ENCODE measurements around the gene GABBR2.

GABBR2 gene

DNA sequence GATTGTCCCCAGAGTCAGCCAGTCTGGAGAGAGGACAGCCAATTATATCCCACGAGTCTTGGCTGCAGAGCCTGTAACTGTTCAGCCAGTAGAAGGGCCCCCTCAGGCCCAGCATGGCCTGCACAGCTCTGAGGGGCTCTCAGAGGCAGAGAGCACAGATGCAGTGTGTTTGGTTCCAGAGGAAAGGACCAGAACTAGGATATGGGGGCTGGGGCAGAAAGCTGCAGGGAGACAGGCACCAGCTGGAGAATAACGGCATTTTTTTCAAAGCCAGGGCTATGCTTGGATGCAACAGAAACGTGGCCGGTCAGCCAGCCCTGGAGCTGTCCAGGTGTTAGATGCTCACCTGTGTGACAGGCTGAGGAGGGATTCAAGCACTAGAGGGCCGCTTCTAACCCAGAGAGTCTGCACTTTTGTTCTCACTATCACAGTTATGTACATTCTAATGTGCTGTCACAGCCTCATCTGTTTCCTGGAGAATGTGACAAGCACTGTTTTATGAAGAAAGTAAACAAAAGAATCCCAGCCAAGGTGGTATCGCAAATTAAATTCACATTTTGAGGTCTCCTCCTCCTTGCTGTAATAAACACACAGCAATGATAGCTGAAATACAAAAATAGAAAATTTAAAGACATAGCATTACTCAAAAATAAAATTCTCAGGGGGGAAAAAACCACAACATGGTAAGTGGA is 96.5 kb downstream of the GABBR2 start:
- no peak overlapping the region for H3K27ac Mint-ChIP-seq
- no peaks in the 10 kb centered on the region for H3K9me3 Mint-ChIP-seq
- H3K4me1 Mint-ChIP-seq (ENCODE audit: low read depth), result no peaks in the 10 kb centered on the region
- peaks cover 12% of the 10 kb centered on the region for H3K27me3 Mint-ChIP-seq (ENCODE audit: low read depth)
- no peak for DNase-seq (ENCODE audit: low spot score)
- H3K4me3 Mint-ChIP-seq, result no peak overlapping the region
- H3K36me3 Mint-ChIP-seq (ENCODE audit: low read depth), result no peaks in the 10 kb centered on the region

DNA sequence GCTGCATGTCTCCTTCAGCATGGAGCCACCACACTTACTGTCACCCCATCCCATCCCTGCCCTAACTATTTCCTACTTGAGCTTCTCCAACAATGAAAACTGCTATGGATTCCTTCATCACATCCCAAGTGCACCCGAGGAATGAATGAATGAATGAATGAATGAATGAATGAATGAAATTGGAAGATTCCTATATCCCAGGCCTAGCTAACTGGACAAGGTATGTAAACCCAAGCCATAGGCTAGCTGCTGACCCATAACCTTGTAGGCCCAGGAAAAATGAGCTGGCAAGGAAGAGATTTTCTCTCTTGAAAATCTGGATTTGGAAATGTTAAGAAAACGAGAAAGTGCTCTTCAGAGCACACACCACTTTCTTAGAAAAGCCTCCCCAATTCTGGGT is 97.4 kb downstream of the GABBR2 start:
- H3K36me3 Mint-ChIP-seq (ENCODE audit: low read depth), result no peaks in the 10 kb centered on the region
- H3K4me3 Mint-ChIP-seq, result no peak overlapping the region
- DNase-seq (ENCODE audit: low spot score), result no peak
- H3K9me3 Mint-ChIP-seq, result no peaks in the 10 kb centered on the region
- H3K27ac Mint-ChIP-seq, result no peak overlapping the region
- H3K27me3 Mint-ChIP-seq (ENCODE audit: low read depth), result peaks cover 12% of the 10 kb centered on the region
- no peaks in the 10 kb centered on the region for H3K4me1 Mint-ChIP-seq (ENCODE audit: low read depth)

DNA sequence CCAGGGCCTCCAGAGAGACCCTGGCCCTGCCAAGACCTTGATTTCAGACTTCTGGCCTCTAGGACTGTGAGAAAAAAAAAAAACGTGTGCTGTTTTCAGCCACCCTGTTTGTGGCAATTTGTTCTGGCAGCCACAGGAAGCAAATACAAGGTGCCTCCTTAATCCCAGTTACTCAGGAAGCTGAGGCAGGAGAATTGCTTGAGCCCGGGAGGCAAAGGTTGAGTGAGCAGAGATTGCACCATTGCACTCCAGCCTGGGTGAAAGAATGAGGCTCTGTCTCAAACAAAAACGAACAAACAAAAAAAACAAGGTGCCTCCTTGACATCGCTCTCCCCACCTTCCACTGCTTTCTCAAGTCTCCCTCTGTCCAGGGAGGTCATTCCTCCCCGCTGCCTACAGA is 98.0 kb downstream of the GABBR2 start:
- no peaks in the 10 kb centered on the region for H3K9me3 Mint-ChIP-seq
- H3K27ac Mint-ChIP-seq, result no peak overlapping the region
- H3K36me3 Mint-ChIP-seq (ENCODE audit: low read depth), result no peaks in the 10 kb centered on the region
- H3K27me3 Mint-ChIP-seq (ENCODE audit: low read depth), result peaks cover 12% of the 10 kb centered on the region
- H3K4me3 Mint-ChIP-seq, result no peak overlapping the region
- H3K4me1 Mint-ChIP-seq (ENCODE audit: low read depth), result no peaks in the 10 kb centered on the region
- DNase-seq (ENCODE audit: low spot score), result no peak

DNA sequence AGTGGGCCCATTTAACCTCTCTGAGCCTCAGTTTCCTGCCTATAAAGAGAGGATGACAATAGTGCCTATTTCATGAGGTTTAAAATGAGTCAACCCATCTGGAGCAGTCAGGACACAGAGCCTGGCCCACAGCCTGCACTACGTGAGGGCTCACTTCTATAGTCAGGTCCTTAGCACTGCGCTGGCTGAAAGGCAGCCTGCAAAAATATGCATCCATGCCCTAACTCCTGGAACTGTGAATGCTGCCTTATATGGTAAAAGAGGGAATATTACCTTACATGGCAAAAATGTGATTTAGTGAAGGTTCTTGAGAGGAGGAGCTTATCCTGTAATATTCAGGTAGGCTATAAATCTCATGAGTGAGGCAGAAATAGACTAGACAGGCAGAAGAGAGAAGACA is 98.5 kb downstream of the GABBR2 start:
- H3K27ac Mint-ChIP-seq, result no peak overlapping the region
- H3K4me1 Mint-ChIP-seq (ENCODE audit: low read depth), result no peaks in the 10 kb centered on the region
- H3K4me3 Mint-ChIP-seq, result no peak overlapping the region
- H3K27me3 Mint-ChIP-seq (ENCODE audit: low read depth), result peaks cover 12% of the 10 kb centered on the region
- no peaks in the 10 kb centered on the region for H3K9me3 Mint-ChIP-seq
- DNase-seq (ENCODE audit: low spot score), result no peak
- H3K36me3 Mint-ChIP-seq (ENCODE audit: low read depth), result no peaks in the 10 kb centered on the region

DNA sequence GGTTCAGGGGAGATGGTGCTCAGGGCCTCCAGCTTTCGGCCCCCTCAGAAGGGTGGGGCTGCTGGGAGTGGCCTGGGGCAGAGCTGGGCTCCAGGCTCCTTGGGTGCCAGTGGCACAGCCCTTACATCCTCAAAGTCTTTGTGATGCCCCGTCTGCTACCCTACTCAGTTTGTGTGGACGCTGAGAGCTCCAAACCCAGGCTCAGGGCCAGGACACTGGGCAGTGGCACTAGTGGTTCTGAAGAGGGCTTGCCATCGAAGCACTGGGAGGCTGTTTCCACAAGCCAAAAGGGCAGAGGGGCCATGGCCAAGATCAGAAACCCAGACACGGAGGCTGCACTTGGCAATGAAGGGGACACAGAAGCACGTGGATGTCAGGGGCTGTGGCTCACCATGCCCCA is 99.1 kb downstream of the GABBR2 start:
- no peak for DNase-seq (ENCODE audit: low spot score)
- Mint-ChIP-seq H3K36me3 (ENCODE audit: low read depth) (no peaks in the 10 kb centered on the region), H3K27ac (no peak overlapping the region), H3K27me3 (ENCODE audit: low read depth) (peaks cover 12% of the 10 kb centered on the region), H3K4me3 (no peak overlapping the region), H3K9me3 (no peaks in the 10 kb centered on the region), H3K4me1 (ENCODE audit: low read depth) (no peaks in the 10 kb centered on the region)

DNA sequence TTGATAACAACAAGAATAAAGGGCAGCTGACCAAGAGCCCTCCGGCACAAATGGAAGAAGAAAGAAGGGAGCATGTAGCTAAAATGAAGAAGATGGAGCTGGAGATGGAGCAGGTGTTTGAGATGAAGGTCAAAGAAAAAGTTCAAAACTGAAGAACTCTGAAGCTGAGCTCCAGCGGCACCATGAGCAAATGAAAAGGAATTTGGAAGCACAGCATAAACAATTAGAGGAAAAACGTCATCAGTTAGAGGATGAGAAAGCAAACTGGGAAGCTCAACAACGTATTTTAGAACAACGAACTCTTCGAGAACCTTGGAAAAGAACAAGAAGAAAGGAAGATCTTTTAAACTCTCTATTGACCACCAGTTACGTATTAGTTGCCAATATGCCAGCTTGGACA is 100.9 kb downstream of the GABBR2 start:
- Mint-ChIP-seq H3K4me3 (no peak overlapping the region), H3K27ac (no peak overlapping the region), H3K9me3 (no peaks in the 10 kb centered on the region), H3K4me1 (ENCODE audit: low read depth) (no peaks in the 10 kb centered on the region), H3K27me3 (ENCODE audit: low read depth) (peaks cover 12% of the 10 kb centered on the region), H3K36me3 (ENCODE audit: low read depth) (no peaks in the 10 kb centered on the region)
- DNase-seq (ENCODE audit: low spot score), result no peak

DNA sequence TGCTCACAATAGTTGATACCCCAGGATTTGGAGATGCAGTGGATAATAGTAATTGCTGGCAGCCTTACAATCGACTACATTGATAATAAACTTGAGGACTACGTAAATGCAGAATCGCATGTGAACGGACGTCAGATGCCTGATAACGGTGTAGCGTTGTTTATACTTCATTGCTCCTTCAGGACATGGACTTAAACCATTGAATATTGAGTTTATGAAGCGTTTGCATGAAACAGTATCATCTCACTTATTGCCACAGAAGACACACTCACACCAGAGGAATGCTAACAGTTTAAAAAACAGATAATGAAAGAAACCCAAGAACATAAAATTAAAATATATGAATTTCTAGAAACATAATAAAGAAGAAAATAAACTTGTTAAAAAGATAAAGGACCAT is 101.6 kb downstream of the GABBR2 start:
- H3K9me3 Mint-ChIP-seq, result no peaks in the 10 kb centered on the region
- H3K4me1 Mint-ChIP-seq (ENCODE audit: low read depth), result no peaks in the 10 kb centered on the region
- H3K27ac Mint-ChIP-seq, result no peak overlapping the region
- no peaks in the 10 kb centered on the region for H3K36me3 Mint-ChIP-seq (ENCODE audit: low read depth)
- DNase-seq (ENCODE audit: low spot score), result no peak
- peaks cover 12% of the 10 kb centered on the region for H3K27me3 Mint-ChIP-seq (ENCODE audit: low read depth)
- H3K4me3 Mint-ChIP-seq, result no peak overlapping the region

DNA sequence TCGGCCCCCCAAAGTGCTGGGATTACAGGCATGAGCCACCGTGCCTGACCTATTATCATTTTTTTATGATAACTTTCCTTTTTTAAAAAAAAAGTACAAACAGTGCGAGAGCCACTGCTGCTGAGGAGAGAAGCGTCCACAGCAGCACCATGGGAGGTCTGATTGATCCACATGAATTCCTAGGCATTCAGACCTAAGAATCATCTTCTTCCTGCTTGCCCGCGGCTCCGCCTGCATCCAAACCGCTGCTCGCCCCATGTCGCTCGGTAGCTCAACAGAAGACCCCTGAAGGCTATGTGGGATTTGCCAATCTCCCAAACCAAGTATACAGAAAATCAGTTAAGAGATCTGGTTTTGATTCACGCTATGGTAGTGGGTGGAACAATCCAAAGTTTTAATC is 102.0 kb downstream of the GABBR2 start:
- H3K4me3 Mint-ChIP-seq, result no peak overlapping the region
- H3K36me3 Mint-ChIP-seq (ENCODE audit: low read depth), result no peaks in the 10 kb centered on the region
- H3K27me3 Mint-ChIP-seq (ENCODE audit: low read depth), result peaks cover 12% of the 10 kb centered on the region
- H3K9me3 Mint-ChIP-seq, result no peaks in the 10 kb centered on the region
- no peak for DNase-seq (ENCODE audit: low spot score)
- H3K4me1 Mint-ChIP-seq (ENCODE audit: low read depth), result no peaks in the 10 kb centered on the region
- no peak overlapping the region for H3K27ac Mint-ChIP-seq

DNA sequence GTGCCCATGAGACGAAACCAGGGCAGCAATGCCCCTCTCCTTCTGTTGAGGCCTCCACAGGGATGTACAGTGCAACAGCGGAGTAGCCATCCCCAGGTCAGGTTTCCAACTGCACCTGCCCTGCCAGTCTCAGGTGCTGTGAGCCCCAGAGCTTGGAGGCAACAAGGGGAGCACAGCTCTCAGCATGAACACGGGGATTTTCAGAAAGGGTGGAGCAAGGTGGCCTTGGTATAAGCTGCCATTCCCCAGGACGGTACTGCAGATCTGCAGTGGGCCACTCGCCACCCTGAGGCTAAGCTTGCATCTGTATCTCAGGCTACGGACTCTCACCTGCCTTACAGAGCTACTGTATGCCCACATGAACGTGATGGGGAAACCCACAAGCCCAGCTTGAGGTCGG is 103.6 kb downstream of the GABBR2 start:
- Mint-ChIP-seq H3K9me3 (no peaks in the 10 kb centered on the region), H3K36me3 (ENCODE audit: low read depth) (no peaks in the 10 kb centered on the region), H3K4me1 (ENCODE audit: low read depth) (no peaks in the 10 kb centered on the region), H3K27me3 (ENCODE audit: low read depth) (peaks cover 12% of the 10 kb centered on the region), H3K4me3 (no peak overlapping the region), H3K27ac (no peak overlapping the region)
- no peak for DNase-seq (ENCODE audit: low spot score)

DNA sequence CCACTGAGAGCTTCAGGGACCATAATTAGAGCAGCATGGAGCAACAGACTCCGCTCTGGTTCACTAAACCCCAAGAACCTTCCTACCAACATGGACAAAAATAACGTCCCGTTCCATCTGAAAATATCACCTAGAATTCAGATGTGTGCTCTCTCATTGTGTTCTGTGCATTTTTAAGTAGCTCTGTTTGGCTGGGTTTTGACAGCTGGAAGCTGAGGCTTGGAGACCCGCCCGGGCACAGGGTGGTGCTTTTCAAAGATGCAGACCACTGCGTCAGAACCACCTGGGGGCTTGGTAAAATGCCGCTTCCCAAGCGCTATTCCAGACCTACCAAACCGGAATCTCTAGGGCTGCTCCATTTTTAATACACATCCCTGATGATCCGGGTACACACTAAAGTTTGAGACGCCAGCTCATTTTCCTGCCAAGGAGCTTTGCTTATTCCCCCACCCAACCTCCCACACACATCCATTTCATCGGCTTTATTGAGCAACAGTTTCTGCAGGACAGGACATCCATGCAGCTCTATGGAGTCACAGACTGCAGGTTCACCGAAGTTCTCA is 104.8 kb downstream of the GABBR2 start:
- no peak for DNase-seq (ENCODE audit: low spot score)
- H3K4me1 Mint-ChIP-seq (ENCODE audit: low read depth), result no peaks in the 10 kb centered on the region
- H3K4me3 Mint-ChIP-seq, result no peak overlapping the region
- H3K27ac Mint-ChIP-seq, result no peak overlapping the region
- H3K9me3 Mint-ChIP-seq, result no peaks in the 10 kb centered on the region
- H3K36me3 Mint-ChIP-seq (ENCODE audit: low read depth), result no peaks in the 10 kb centered on the region
- peaks cover 6% of the 10 kb centered on the region for H3K27me3 Mint-ChIP-seq (ENCODE audit: low read depth)

DNA sequence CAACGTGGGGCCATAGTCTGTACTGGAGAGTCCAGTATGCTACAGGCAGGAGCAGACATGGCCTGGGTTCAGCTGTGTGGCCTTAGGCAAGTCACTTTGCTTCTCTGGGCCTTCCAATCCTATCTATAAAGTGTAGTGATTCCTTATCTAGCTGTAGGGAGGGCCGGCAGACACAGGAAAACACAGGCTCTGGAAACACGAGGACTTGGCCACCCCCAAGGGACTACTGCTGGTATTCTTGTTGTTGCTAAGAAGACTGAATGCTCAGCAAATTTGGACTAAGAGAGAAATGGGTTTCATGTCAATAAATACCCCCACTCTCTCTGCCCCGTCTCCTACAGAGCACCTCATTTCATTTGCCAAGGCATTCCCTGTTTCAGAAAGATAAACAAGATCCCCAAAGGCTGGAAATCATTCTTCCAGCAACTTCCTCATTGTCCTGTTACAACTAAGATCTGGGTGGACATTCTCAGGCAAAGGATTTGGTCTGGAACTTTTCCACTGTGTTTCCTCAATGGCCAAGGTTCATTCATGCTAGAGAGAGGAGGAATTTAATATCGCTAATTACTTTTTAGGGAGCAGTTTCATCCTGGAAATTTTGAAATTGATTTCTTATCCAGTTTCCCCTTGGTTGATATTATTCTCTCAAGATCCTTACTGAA is 105.8 kb downstream of the GABBR2 start:
- DNase-seq (ENCODE audit: low spot score), result no peak
- no peak overlapping the region for H3K27ac Mint-ChIP-seq
- no peak overlapping the region for H3K4me3 Mint-ChIP-seq
- no peaks in the 10 kb centered on the region for H3K36me3 Mint-ChIP-seq (ENCODE audit: low read depth)
- no peaks in the 10 kb centered on the region for H3K9me3 Mint-ChIP-seq
- H3K4me1 Mint-ChIP-seq (ENCODE audit: low read depth), result no peaks in the 10 kb centered on the region
- H3K27me3 Mint-ChIP-seq (ENCODE audit: low read depth), result peaks cover 7% of the 10 kb centered on the region

DNA sequence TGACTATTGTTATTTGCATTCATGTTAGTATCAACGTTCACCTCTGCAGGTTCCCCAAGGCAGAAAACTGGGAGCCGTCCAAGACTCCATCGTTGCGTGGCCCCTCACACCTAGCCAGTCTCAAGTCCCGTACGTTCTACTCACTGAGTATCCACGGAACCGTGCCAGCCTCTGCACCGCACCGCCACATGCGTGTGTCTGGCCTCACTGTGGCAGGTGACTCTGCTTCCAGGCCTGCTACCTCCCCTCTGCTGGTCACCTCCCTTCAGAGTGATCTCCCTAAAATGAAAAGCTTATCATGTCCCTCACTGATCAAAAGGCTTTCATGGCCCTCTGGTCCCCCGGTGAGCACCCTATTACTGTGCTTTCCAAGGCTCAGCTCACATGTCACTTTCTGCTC is 108.1 kb downstream of the GABBR2 start:
- no peak overlapping the region for H3K27ac Mint-ChIP-seq
- H3K36me3 Mint-ChIP-seq (ENCODE audit: low read depth), result no peaks in the 10 kb centered on the region
- no peaks in the 10 kb centered on the region for H3K4me1 Mint-ChIP-seq (ENCODE audit: low read depth)
- no peaks in the 10 kb centered on the region for H3K9me3 Mint-ChIP-seq
- no peak for DNase-seq (ENCODE audit: low spot score)
- no peak overlapping the region for H3K4me3 Mint-ChIP-seq
- H3K27me3 Mint-ChIP-seq (ENCODE audit: low read depth), result peaks cover 3% of the 10 kb centered on the region

DNA sequence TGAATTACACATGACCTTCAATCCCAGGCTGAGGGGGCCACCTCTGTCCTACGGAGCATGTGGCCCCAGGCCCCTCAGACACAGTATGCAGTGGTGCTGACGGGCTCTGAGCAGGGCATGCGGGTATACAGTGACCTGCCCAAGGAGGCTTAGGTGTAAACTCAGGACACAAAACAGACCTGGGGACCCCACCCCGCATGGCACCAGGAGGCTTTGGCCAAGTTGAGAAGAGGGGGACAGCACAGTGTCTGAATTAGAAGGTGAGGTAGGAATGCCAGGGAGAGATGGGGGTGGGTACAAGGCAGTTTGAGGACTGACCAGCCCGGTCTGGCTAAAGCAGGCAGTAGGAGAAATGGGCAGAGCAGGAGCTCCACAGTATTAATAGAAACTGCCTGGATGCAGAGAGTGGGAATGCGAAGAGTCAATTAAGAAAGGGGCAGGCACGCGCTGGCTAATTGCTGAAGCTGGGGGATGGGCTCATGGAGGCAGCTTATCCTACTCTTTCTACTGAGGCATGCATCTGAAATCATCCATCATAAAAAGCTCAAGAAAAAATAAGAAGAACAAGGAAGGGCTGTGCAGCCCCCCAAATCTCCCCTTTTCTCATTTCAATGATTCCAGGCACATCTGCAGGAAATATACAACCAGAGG is 109.0 kb downstream of the GABBR2 start:
- DNase-seq (ENCODE audit: low spot score), result no peak
- Mint-ChIP-seq H3K36me3 (ENCODE audit: low read depth) (no peaks in the 10 kb centered on the region), H3K27ac (no peak overlapping the region), H3K9me3 (no peaks in the 10 kb centered on the region), H3K4me1 (ENCODE audit: low read depth) (no peaks in the 10 kb centered on the region), H3K4me3 (no peak overlapping the region), H3K27me3 (ENCODE audit: low read depth) (peaks cover 3% of the 10 kb centered on the region)

DNA sequence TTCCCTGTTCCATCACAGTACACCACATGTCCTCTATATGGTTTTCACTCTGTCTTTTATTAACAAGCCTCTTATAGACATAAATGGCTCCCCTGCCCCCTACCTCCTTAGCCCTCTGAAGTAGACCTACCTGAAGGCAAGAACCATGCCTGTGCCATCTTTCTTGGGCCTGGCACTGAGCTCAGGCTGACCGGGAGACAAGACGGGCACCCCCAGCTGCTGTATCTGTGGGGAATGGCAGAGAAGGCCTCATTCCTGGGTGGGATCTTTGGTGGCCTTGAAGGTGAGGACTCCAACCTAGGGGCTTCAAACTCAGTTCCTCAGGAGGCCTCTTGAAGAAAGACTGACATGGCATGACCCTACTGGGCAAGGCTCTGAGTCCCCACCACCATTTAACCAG is 109.9 kb downstream of the GABBR2 start:
- Mint-ChIP-seq H3K4me1 (ENCODE audit: low read depth) (no peaks in the 10 kb centered on the region), H3K4me3 (no peak overlapping the region), H3K27me3 (ENCODE audit: low read depth) (peaks cover 3% of the 10 kb centered on the region), H3K9me3 (no peaks in the 10 kb centered on the region), H3K36me3 (ENCODE audit: low read depth) (no peaks in the 10 kb centered on the region), H3K27ac (no peak overlapping the region)
- no peak for DNase-seq (ENCODE audit: low spot score)
